Body of pancreas (tissue), 4 donors: ENCODE measurements around the gene SPA17. TPM values are rescaled to one million over a fixed set of nuclear protein-coding genes. Genes with fewer than 3 reads are reported as not detected.

Experiments used
- ATAC-seq: fragments of 150-250 bp; one replicate; pipeline ENCODE4 v1.9.1; 2016
- DNase-seq, 4 donors: peaks; one replicate each; pipeline ENCODE4 v3.0.0-alpha.2; 2019
- H3K27ac ChIP-seq, 4 donors: fragments of 200-600 bp; sonication (generic); 1 replicate in 3 of 4; 2 replicates in 1 of 4; pipeline versions ENCODE4 v1.5.1 to v1.6.1; 2016 to 2019; ENCODE audit warnings: mild to moderate bottlenecking in 1 of 4, mixed read lengths in 1 of 4, moderate library complexity in 1 of 4
- H3K27me3 ChIP-seq, 2 donors: fragments of 200-600 bp; sonication (generic); one replicate each; pipeline ENCODE4 v1.6.0; 2016; ENCODE audit warnings: mild to moderate bottlenecking in 1 of 2
- H3K36me3 ChIP-seq, 2 donors: fragments of 200-600 bp; sonication (generic); replicated peaks in 1 of 2; 2 replicates each; pipeline ENCODE4 v1.5.1; 2016; ENCODE audit warnings: low read depth in 2 of 2; ENCODE audit not compliant: insufficient read depth in 1 of 2
- H3K4me1 ChIP-seq: fragments of 200-600 bp; sonication (generic); one replicate; pipeline ENCODE4 v1.6.0; 2016
- H3K4me3 ChIP-seq, 2 donors: fragments of 200-600 bp; sonication (generic); 1 replicate in 1 of 2; 2 replicates in 1 of 2; pipeline ENCODE4 v1.5.1; 2016 to 2019
- H3K9me3 ChIP-seq, 3 donors: fragments of 200-600 bp; sonication (generic); 1 replicate in 2 of 3; 2 replicates in 1 of 3; pipeline ENCODE4 v1.5.1; 2016
- POLR2A ChIP-seq, 3 donors: fragments of 450-650 bp; IDR thresholded peaks; one replicate each; pipeline ENCODE4 v1.6.1; 2016; ENCODE audit warnings: antibody characterized with exemption in 3 of 3, mild to moderate bottlenecking in 2 of 3
- WGBS, 2 donors: methylation state at CpG; one replicate each; pipeline ENCODE4 v1.1.5; 2017; 5-methylcytosine and 5-hydroxymethylcytosine counted together
- intact Hi-C: fragments of 100-400 bp; cut with DNase I; formaldehyde crosslinking; loops from one replicate; pipeline ENCODE4 v1.15.1; 2023
- total RNA-seq, 2 donors: library from RNA; depleted of rRNA; stranded (reverse); fragments of >200 nt; gene quantifications; one replicate each; pipeline ENCODE4 v1.1.0, GENCODE V29; 2016
- TF ChIP-seq, protein P1 (sequence below), 7 experiments: fragments of 450-650 bp in 4 of 7; fragments of 200-600 bp in 3 of 7; sonication (generic) in 3 of 7; IDR thresholded peaks; one replicate each; pipeline ENCODE4 v1.5.1; 2016 to 2019; ENCODE audit warnings: antibody characterized with exemption in 7 of 7

Gene SPA17
- total RNA-seq, 2 donors from 2014 or later = 1.3 to 2.6 TPM

DNA sequence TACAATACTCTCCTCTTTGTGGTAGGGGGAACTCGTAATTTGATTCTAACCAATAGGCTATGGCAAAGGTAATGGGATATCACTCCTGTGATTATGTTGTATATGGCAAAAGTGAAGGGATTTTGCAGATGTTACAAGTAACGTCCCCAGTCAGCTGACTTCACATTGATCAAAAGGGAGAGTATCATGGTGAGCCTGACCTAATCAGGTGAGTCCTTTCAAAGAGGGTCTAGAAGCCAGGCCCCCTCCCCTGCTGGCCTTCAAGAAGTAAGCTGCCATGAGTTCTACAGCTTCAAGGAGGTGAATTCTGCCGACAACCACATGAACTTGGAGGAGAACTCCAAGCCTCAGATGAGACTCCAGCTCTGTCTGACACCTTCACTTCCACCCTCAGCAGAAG lies 31.1 kb upstream of the SPA17 start:
- no peaks in the 10 kb centered on the region for H3K9me3 ChIP-seq
- DNase-seq (no peak), ATAC-seq (no peak)
- WGBS, 2 donors = 85 to 93% methylated on average over 3 of the region's 3 CpGs
- H3K4me1 ChIP-seq = peaks cover 7% of the 10 kb centered on the region
- no peak overlapping the region for H3K27ac ChIP-seq
- peaks cover 0 to 2% of the 10 kb centered on the region in 2 donors for H3K36me3 ChIP-seq
- no peak overlapping the region for H3K4me3 ChIP-seq
- H3K27me3 ChIP-seq = no peaks in the 10 kb centered on the region
- intact Hi-C loops = loop anchor here (10.0 kb wide), 1 partner anchor 762 kb away; no protein-coding TSS in a partner anchor
- no peak for TF ChIP-seq POLR2A (IDR thresholded peaks at IDR 0.05)
- TF ChIP-seq, protein P1, sequence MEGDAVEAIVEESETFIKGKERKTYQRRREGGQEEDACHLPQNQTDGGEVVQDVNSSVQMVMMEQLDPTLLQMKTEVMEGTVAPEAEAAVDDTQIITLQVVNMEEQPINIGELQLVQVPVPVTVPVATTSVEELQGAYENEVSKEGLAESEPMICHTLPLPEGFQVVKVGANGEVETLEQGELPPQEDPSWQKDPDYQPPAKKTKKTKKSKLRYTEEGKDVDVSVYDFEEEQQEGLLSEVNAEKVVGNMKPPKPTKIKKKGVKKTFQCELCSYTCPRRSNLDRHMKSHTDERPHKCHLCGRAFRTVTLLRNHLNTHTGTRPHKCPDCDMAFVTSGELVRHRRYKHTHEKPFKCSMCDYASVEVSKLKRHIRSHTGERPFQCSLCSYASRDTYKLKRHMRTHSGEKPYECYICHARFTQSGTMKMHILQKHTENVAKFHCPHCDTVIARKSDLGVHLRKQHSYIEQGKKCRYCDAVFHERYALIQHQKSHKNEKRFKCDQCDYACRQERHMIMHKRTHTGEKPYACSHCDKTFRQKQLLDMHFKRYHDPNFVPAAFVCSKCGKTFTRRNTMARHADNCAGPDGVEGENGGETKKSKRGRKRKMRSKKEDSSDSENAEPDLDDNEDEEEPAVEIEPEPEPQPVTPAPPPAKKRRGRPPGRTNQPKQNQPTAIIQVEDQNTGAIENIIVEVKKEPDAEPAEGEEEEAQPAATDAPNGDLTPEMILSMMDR (IDR thresholded peaks at IDR 0.05) = no peak

DNA sequence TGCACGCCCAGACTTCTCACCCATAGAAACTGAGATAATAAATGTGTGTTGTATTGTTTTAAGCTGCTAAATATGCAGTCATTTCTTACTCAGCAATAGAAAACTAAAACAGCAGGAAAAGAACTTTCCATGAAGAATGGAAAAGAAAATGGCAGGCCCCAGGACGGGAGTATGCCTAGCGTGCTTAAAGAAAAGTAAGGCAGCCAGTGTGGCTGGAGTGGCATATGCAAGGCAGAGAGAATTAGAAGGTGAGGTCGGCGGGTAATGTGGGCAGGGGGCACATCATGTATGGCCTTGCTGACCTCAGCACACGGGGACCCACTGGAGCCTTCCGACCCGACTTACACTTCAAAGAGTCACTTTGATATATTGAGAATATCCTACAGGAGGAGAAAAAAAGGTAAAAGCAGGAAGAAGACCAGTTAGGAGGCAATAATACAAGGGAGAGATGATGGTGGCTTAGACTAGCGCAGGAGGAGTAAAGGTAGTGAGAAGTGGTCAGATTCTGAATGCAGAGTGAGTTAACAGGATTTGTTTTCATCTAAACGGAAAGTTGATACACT lies 30.6 kb upstream of the SPA17 start:
- Histone ChIP-seq H3K36me3 (peaks cover 0 to 2% of the 10 kb centered on the region in 2 donors), H3K9me3 (no peaks in the 10 kb centered on the region), H3K4me1 (peaks cover 7% of the 10 kb centered on the region), H3K27ac (no peak overlapping the region), H3K4me3 (no peak overlapping the region), H3K27me3 (no peaks in the 10 kb centered on the region)
- intact Hi-C loops = loop anchor here (10.0 kb wide), 1 partner anchor 762 kb away; no protein-coding TSS in a partner anchor
- ATAC-seq (no peak), DNase-seq (no peak)
- TF ChIP-seq, protein P1 (IDR thresholded peaks at IDR 0.05) = no peak
- TF ChIP-seq POLR2A (IDR thresholded peaks at IDR 0.05) = no peak
- WGBS, 2 donors = 80 to 83% methylated on average over 10 of the region's 10 CpGs

DNA sequence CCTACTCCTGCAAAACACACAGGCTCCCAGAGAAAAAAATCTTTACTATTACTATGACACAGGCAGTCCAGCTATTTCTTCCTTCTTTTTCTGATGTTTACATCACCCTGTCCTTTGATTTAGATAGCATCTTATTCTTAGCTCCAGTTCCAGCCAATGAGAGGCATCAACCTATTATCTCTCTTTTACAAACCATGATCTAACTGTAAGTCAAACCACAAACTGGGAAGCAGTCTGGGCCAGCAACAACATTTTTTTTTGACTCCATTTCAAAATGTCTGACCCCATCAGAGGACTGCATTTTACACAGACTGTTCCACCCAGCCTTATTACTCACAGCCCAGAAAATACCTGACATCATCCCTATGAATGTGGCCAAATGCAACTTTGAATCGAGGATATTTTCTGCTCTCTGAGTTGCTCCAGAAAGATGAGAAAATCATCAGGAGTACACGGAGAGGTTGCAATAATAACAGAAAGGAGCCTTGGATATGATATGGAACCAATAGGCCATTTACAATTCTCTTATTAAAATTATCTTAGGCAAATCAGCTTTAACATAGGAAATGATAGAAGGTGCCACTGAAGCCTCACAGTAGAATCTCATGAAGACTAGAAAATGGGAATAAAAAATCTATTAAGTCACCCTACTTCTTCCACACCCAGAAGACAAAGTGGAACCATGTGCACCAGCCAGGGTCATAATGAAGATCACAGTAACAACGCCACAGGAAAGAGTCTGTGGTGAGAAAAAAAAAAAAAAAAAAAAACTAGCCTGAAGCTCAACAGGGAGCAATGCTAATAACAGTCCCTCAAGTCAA lies 29.9 kb upstream of the SPA17 start:
- Histone ChIP-seq H3K27me3 (no peaks in the 10 kb centered on the region), H3K4me1 (peaks cover 7% of the 10 kb centered on the region), H3K4me3 (no peak overlapping the region), H3K27ac (no peak overlapping the region), H3K9me3 (no peaks in the 10 kb centered on the region), H3K36me3 (no peaks in the 10 kb centered on the region)
- TF ChIP-seq POLR2A (IDR thresholded peaks at IDR 0.05) = no peak
- TF ChIP-seq, protein P1 (IDR thresholded peaks at IDR 0.05) = no peak
- ATAC-seq (no peak), DNase-seq (no peak)
- WGBS, 2 donors = 22 to 27% methylated on average over 3 of the region's 3 CpGs
- intact Hi-C loops = loop anchor here (10.0 kb wide), 1 partner anchor 761 kb away; no protein-coding TSS in a partner anchor

DNA sequence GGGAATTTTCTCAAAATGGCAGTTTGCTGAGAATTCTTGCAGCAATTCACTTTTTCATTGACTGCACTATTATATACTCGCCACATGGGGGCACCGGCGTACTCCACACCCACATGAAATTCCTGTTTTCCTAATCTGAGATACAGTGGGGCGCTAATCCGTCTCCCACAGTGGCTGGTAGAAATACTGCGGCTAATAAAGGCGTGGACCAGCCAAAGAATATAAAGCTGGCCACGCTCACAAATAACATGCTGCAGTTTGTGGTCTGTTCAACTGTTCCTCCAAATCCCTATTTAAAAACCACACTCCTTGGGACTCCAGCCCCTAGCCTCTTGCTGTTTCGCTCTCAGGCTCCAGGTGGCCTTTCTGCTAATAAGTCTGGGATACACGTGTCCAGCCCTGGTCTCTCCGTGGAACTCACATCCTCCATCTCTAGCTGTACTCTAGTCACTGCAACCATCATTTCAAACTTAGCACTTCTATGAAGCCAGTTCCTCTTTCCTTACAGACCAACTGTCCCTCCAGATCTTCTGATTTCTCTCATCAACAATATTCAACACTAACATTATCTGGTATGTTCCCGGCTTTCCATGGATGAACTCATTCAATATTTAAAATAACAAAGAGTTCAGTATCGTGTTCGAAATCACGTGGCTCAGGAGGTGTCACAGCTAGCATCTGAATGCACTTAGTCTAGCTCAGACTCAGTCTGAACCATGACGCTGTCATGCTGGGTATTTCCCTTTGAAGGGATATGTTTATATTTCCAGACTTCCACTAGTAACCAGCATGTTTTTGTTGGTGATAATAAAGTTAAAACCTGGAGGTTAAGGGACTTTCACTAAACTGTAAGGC lies 29.1 kb upstream of the SPA17 start:
- DNase-seq = peak; percentile 59 to 73 (median 70)
- no peaks in the 10 kb centered on the region for H3K9me3 ChIP-seq
- H3K27ac ChIP-seq = no peak overlapping the region
- no peak overlapping the region for H3K4me3 ChIP-seq
- no peak for TF ChIP-seq POLR2A (IDR thresholded peaks at IDR 0.05)
- TF ChIP-seq, protein P1 (IDR thresholded peaks at IDR 0.05) = peak; percentile 67 to 88 (median 84)
- ATAC-seq = peak; percentile 97
- intact Hi-C loops = loop anchor here (10.0 kb wide), 1 partner anchor 760 kb away; no protein-coding TSS in a partner anchor
- no peaks in the 10 kb centered on the region for H3K27me3 ChIP-seq
- 16 to 19% methylated on average over 16 of the region's 16 CpGs for WGBS, 2 donors
- no peaks in the 10 kb centered on the region for H3K36me3 ChIP-seq
- peaks cover 7% of the 10 kb centered on the region for H3K4me1 ChIP-seq
